GM15510 (cell line): ENCODE data around the gene TRAPPC3L.
A peak's percentile ranks its signal among the peaks of the same experiment; 100 is the strongest.

Experiments
- POLR2A ChIP-seq: IDR thresholded peaks from 3 replicates; pipeline ENCODE4 v1.6.1; 2011; ENCODE audit warnings: borderline replicate concordance; ENCODE audit not compliant: insufficient read length; ENCODE audit errors: extremely low read depth

The TRAPPC3L gene

DNA sequence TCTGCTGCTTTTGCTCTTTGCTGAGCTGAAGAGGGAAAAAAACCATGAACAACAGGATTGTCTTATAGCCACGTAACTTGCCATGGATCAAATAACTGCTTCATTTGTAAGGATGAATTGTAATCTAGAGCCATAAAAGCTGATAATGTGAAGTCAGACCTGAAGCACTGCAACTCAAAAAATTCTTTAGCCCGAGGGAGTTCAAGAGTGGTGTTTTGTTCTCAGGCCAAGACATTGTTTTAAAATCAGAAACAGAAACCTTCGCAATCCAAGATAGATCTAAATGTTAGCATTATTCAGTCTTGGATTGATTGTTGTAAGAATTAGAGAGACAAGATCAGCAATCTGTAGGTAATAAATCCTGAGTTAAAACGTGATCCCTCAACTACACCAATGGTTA, at the start of gene TRAPPC3L:
Gene TRAPPC3L, minus strand, starts transcription at position 34 of the 400 bp plus-strand sequence. CDS start 170 bp downstream, outside the sequence.
- no peak for TF ChIP-seq POLR2A

DNA sequence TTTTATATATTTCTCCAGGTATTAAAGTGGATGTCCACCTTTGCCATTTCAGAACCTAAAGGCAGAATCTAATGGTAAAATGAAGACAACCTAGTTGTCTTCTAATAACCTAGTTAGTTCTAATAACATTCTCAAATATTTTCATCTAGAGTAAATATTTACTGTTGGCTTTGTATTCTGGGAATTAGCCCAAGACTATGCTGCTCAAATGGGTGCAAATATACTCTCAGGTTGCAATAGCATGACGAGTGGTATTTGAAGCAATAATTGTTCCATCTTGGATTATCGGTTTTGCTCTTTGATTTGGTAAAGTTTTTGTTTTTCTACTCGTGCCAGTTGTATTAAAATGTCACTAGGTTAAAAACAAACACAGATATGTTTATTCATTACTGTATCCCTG, 49.8 kb upstream of the TRAPPC3L start:
- no peak for TF ChIP-seq POLR2A

DNA sequence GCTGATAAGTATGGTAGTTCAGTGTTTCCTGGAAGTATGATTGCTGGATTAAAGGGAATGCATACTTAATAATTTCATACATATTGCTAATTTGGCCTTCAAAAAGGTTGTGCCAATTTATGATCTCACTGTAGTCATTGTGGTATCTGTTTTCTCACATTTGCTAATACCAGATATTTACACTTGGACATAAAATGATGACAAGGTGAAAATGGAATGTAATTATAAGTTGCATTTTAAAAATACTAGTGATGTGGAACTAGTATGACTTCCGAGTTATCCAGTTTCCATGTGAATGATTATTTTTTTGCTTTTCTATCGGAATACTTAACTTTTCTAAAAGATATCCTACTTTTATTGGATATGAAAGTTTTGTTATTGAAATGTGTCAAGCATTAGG, 41.3 kb upstream of the TRAPPC3L start:
- TF ChIP-seq POLR2A: no peak

DNA sequence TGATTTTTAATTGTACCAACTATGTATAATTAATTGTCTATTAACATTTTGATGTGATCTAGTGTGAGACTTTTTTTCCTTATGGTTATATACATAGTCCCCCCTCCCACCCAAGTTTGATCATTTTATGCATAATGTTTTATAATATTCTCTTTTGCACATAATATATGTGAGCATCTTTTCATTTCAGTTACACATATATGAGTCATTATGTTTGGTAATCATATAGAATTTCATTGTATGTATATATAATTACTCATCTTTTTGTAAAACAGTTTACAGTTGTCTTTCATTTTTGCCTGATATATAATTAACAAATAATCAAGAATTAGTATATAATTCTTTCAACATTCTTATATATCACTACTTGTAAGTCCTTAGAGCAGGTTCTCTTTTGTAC, 40.8 kb upstream of the TRAPPC3L start:
- no peak for TF ChIP-seq POLR2A

DNA sequence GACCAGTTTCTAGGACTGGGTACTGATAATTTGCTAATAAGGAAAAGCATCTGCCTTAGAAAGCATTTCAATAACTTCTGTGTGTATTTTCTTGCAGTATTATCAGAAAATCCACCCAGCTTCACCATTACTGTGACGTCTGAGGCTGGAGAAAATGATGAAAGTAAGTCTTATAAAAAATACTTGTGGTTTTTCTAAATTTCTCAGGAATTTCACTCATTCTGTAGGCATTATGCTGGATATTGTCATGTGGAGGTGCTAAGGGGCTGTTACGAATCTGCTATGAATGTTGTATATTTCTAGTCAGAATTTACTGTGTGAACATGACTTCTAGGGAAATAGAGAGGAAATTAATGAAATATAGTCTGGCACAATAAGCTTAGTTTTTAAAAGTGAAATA, 34.7 kb upstream of the TRAPPC3L start:
- TF ChIP-seq POLR2A: no peak

DNA sequence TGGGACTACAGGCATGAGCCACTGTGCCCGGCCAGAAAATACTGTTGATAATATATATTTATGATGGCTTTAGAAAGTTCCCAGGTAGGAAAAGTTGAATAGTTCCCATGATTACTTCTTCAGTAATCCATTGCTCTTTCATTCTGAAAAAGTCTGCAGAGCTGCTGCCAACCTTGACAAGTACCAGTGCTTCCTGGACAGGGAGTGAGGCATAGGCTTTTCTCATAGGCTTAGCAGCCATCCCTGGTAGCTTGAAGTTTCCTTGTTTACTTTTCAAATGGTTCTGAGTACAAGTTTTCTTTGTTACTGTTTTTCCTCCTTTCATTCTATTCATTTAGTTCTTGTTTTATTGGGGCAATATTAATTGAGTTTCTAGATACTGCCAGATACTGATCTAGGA, 33.7 kb upstream of the TRAPPC3L start:
- no peak for TF ChIP-seq POLR2A

DNA sequence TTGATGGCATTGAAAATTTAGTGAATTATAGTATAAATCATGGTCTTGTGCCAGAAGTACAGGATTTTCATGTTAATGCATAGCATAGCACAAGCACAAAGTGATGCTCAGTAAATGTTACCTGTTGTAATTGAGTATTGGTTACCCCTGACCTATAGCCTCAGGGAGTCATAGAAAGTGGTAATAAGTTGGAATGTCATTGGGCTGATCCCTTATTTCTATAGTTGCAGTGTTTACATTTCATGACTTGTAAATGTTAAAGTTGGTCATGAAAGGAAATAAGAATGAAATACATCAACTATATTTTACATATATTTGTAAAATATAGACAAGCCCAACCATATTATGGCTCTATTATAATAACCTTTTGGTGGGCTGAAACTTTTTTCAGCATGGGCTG, 32.9 kb upstream of the TRAPPC3L start:
- TF ChIP-seq POLR2A: no peak

DNA sequence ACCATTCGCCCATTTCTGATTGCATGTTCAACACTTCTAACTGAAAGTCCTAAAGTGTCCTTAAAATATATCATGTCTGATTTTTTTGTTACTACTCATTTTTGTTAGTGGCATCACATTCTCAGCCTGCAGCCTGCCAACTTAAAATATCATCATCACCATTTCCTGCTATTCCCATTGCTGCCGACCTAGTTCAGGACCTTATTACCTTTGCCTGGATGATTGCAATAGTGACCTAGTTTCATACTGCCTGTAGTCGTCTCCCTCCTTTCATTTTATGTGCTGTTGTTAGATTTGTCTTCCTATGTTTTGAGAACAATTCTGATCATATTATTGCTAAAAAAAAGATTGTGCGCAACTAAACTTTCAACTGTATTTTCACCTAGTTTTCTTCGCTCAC, 32.0 kb upstream of the TRAPPC3L start:
- TF ChIP-seq POLR2A: no peak

DNA sequence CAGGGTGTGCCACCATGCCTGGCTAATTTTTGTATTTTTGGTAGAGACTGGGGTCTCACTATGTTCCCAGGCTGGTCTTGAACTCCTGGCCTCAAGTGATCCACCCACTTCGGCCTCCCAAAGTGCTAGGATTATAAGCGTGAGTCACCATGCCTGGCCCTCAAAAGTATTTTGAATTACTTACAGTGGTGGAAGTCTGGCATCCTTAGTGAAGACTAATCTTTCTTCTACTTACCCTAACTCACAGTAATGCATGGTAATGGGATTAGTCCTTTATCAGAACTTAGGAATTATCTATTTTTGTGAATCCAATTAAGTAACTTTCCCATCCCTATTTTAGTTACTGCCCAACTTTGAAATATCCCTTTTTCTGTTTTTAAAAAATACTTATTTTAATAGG, 29.7 kb upstream of the TRAPPC3L start:
- TF ChIP-seq POLR2A: no peak

DNA sequence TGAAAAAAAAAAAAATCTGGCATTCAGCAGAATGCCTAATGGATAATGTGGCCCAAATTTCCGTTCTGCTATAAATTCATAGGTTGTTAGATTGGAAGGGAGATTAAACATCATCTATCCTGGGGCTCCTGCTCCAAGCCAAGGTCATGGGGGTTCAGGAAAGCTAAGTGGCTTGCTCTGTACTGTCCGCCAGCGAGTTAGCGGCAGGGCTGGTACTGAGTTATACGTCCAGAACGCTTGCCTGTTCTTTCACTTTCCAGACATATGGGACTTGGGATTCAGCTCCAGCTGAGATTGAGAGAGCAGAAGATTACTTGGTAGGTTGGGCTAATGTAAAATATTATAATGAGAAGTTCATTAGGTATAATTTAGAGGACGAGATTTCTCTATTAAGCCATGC, 26.7 kb upstream of the TRAPPC3L start:
- TF ChIP-seq POLR2A: no peak

DNA sequence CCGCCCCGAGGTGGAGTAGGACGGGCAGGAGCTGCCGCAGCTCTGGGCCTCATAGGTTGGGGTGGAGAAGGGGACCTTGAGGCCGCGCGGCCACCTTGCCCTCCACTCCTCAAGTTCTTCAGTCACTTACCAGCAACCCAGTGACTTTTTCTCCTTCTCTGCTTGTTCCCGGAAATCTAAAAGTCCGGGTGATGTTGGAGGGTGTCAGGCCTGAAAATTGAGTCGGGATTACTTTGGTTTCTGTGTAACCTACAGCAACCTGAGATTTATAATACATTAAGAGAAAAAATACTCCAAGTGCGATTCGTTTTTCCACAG, 26.2 kb upstream of the TRAPPC3L start:
- TF ChIP-seq POLR2A: no peak

DNA sequence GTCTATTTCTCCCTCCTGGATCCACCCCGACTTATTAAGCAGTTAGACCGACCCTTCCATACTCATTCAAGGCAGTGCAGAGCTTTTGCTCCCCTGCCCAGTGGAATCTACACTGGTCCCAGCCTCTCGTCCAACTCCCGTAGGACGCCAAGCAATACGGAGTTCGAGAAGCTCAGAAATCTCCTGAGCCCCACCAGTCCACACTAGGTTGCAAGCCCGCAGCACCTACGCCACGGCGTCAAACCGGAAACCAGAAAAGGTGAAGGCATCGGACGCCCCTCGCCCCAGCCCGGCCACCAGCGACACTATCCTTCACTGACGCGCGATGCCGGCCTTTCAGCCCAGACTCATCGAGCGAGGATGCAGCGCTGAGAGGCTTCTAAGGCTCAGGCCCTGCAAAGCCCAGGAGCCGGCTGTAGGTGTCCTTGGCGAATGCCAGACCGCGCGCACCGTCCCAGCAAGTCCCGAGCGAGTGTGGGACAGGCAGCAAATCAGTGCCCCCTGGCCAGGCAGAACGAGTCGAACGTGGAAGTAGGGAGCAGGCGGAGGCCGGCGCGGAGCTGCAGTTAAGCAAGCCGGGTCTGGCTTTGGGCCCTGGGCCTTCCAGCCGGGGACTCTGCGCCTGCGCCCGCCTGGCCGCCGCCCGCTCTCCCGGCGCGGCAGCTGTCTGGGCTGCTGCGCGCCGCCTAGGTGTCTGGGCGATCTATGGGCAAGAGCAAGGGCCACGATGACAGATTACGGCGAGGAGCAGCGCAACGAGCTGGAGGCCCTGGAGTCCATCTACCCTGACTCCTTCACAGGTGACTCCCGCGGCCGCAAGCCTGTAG, 25.6 kb upstream of the TRAPPC3L start, which contains the start of gene RWDD1:
Gene RWDD1, plus strand, starts transcription at position 649 of the 827 bp plus-strand sequence. Its CDS starts 79 bp downstream, at position 728.
- peak; percentile 86 for TF ChIP-seq POLR2A

DNA sequence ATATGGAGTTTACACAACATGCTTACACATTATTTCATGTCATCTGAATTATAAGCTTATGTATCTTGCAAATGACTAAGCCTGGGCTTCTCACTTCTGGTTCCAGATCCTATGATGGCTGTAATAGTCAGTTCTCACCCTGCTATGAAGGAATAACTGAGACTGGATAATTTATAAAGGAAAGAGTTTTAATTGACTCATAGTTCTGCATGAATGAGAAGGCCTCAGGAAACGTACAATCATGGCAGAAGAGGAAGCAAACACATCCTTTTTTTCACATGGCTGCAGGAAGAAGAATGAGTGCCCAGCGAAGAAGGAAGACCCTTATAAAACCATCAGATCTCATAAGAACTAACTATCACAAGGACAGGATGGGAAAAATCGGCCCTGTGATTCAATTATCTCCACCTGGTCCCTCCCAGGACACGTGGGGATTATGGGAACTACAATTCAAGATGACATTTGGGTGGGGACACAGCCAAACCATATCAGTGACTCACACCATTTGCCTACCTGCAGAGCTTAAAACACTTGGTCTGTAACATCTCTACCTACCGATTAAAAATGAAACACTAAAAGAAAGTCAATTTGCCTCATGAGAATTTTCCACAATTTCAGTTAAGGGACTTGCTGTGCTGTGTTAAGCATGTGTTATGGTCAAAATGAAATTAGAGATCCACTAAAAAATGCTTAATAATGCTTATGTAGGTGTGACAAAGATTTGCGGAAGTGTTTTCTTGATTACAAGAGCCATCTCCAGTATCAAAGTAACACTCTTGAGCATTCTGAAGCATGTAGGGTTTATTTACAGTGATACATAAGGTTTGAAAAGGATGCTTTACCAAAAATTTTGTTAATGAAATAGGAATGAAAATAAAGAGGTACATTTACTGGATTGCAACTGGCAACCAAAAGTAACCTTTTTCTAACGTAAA, 23.6 kb upstream of the TRAPPC3L start:
- TF ChIP-seq POLR2A: no peak

DNA sequence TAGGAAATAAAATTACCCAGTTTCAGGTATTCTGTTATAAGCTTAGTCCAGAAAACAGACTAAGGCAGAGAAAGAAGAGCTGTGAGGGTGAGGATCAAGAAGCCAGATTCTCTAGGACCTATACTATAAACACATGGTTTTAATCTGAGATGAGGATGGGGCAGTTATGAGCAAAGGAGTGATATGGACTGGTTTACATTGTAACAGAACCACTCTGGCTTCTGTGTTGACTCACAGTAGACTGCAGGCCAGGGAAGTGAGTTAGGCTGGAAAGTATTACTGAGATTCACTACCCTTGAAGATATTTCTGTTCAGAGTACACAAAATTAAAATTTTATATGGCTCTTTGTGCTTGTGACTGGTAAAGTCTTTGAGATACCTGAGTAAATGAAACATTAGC, 22.6 kb upstream of the TRAPPC3L start:
- no peak for TF ChIP-seq POLR2A
